ENCODE measurements around the gene ADRA2B.

Gene ADRA2B

DNA sequence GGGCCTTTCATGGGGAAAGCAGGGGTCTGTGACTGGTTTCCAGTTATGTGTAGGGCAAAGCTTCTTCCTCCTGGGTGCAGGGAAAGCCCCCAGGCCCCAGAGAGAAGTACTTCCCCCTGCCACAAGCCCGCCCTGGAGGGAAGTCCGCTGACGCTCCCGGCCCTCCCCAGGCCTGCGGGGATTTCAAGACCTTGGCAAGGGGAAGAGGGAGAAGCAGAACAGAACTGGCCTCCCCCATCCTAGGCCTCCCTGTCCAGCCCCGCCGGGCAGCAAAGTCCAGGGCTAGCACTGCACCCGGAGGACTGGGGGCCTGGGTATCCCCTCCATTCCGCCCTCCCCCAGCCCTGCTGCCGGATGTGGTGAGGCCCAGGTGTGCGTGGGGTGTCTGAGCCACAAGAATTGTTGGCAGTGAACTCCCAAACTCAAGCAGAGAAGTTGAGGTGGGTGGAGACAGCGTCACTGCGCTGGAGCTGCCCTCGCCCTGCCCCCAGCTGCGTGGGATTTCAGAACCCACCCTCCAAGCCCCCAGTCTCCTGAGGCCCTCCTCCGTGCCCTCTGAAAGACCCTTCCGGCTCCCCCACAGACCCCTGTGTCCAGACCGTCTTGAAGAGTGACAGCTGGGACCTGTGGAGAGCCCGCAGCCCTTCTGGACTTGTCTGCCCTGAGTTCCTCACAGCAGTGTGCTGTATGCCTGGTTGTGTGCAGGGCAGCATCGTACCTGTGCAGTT is 29.9 kb upstream of the ADRA2B start:
- peaks cover 39% of the 10 kb centered on the region for H3K4me1 Mint-ChIP-seq
- H3K27me3 Mint-ChIP-seq (ENCODE audit: low read depth): peaks cover 8% of the 10 kb centered on the region
- peak overlapping the region; percentile 94 to 95 (median 94) for H3K27ac Mint-ChIP-seq
- TF ChIP-seq, protein P1, sequence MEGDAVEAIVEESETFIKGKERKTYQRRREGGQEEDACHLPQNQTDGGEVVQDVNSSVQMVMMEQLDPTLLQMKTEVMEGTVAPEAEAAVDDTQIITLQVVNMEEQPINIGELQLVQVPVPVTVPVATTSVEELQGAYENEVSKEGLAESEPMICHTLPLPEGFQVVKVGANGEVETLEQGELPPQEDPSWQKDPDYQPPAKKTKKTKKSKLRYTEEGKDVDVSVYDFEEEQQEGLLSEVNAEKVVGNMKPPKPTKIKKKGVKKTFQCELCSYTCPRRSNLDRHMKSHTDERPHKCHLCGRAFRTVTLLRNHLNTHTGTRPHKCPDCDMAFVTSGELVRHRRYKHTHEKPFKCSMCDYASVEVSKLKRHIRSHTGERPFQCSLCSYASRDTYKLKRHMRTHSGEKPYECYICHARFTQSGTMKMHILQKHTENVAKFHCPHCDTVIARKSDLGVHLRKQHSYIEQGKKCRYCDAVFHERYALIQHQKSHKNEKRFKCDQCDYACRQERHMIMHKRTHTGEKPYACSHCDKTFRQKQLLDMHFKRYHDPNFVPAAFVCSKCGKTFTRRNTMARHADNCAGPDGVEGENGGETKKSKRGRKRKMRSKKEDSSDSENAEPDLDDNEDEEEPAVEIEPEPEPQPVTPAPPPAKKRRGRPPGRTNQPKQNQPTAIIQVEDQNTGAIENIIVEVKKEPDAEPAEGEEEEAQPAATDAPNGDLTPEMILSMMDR (IDR thresholded peaks at IDR 0.05; ENCODE audit: unreplicated experiment in 3 of 3): no peak
- no peaks in the 10 kb centered on the region for H3K9me3 Mint-ChIP-seq
- peak overlapping the region; percentile 68 to 84 (median 83) for H3K4me3 Mint-ChIP-seq
- H3K36me3 Mint-ChIP-seq (ENCODE audit: low read depth): no peaks in the 10 kb centered on the region

- Mint-ChIP-seq H3K4me1 (peaks cover 39% of the 10 kb centered on the region), H3K9me3 (no peaks in the 10 kb centered on the region), H3K27ac (peak overlapping the region; percentile 94 to 95 (median 94)), H3K27me3 (ENCODE audit: low read depth) (peaks cover 8% of the 10 kb centered on the region), H3K36me3 (ENCODE audit: low read depth) (no peaks in the 10 kb centered on the region), H3K4me3 (peak overlapping the region; percentile 67 to 84 (median 83))
- TF ChIP-seq, protein P1 (IDR thresholded peaks at IDR 0.05; ENCODE audit: unreplicated experiment in 3 of 3): no peak
Observed at GRCh38 chr2:96145848-96146152, 29.4 kb upstream of the ADRA2B start.

- TF ChIP-seq, protein P1 (IDR thresholded peaks at IDR 0.05; ENCODE audit: unreplicated experiment in 3 of 3): no peak
- H3K36me3 Mint-ChIP-seq (ENCODE audit: low read depth): no peaks in the 10 kb centered on the region
- peak within 1 kb of the TSS; percentile 94 to 95 (median 94) for H3K27ac Mint-ChIP-seq
- H3K4me3 Mint-ChIP-seq: peak within 1 kb of the TSS; percentile 81 to 88 (median 85)
- no peaks in the 10 kb centered on the region for H3K9me3 Mint-ChIP-seq
- peaks cover 8% of the 10 kb centered on the region for H3K27me3 Mint-ChIP-seq (ENCODE audit: low read depth)
- peaks cover 39% of the 10 kb centered on the region for H3K4me1 Mint-ChIP-seq
Observed at GRCh38 chr2:96145036-96145847, 28.9 kb upstream of the ADRA2B start, which contains the start of gene DUSP2. DUSP2 (minus strand) TSS chr2:96145440; CDS start chr2:96145354, 86 bp downstream.

GRCh38 chr2:96144481-96145035 is 28.2 kb upstream of the ADRA2B start:
- Mint-ChIP-seq H3K4me3 (peak overlapping the region; percentile 81 to 88 (median 85)), H3K9me3 (no peaks in the 10 kb centered on the region), H3K4me1 (peaks cover 39% of the 10 kb centered on the region), H3K27me3 (ENCODE audit: low read depth) (peaks cover 8% of the 10 kb centered on the region), H3K27ac (peak overlapping the region; percentile 40 to 73 (median 64)), H3K36me3 (ENCODE audit: low read depth) (no peaks in the 10 kb centered on the region)
- TF ChIP-seq, protein P1 (IDR thresholded peaks at IDR 0.05; ENCODE audit: unreplicated experiment in 3 of 3): peak in 1 of 3 experiments; percentile 1

DNA sequence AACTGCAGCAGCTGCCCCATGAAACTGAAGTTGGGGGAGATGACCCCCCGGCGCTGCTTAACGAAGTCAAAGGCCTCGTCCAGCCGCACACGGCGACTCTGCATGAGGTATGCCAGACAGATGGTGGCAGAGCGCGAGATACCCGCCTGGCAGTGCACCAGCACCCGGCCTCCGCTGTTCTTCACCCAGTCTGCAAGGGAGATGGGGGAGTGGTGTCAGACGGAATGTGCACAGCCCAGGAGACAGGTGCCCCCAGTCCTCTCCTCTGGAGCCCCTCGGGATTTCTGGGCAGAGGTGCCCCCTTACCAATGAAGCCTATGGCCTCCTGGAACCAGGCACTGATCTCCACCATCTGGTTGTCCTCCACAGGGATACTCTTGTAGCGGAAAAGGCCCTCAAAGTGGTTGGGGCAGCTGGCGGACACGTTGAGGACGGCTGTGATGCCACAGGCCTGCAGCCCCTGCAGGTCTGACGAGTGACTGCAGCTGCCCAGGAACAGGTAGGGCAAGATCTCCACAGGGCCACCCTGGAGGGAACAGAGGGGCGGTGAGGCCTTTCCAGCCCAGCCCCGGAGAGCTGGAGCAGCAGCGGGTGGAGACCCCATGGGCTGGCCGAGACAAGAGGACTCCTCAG is 27.6 kb upstream of the ADRA2B start:
- H3K27ac Mint-ChIP-seq: peak overlapping the region; percentile 40 to 73 (median 64)
- H3K4me1 Mint-ChIP-seq: peaks cover 35% of the 10 kb centered on the region
- peak overlapping the region; percentile 81 to 88 (median 85) for H3K4me3 Mint-ChIP-seq
- H3K9me3 Mint-ChIP-seq: no peaks in the 10 kb centered on the region
- no peaks in the 10 kb centered on the region for H3K36me3 Mint-ChIP-seq (ENCODE audit: low read depth)
- peaks cover 8% of the 10 kb centered on the region for H3K27me3 Mint-ChIP-seq (ENCODE audit: low read depth)
- TF ChIP-seq, protein P1 (IDR thresholded peaks at IDR 0.05; ENCODE audit: unreplicated experiment in 3 of 3): peak; percentile 14 to 30 (median 21)

Data from nephron (organoid).